Cardiac muscle cell (in vitro differentiated cells and primary cell): Measurements from ENCODE around the gene PIK3C3. TPM values are rescaled to one million over a fixed set of nuclear protein-coding genes. Genes with fewer than 3 reads are reported as not detected.

Source experiments
- DNase-seq, 2 donors: peaks; one replicate each; pipeline versions ENCODE4 v3.0.0 to v3.0.0-alpha.2; 2010 to 2017; ENCODE audit warnings: low read depth in 1 of 2, low spot score in 1 of 2
- H3K27ac ChIP-seq: fragments of 200-600 bp; sonication (generic); 2 replicates; pipeline ENCODE4 v1.5.1; 2016
- H3K27me3 ChIP-seq: fragments of 200-600 bp; sonication (generic); 2 replicates; pipeline ENCODE4 v1.6.0; 2016; ENCODE audit warnings: control low read depth
- H3K36me3 ChIP-seq: fragments of 200-600 bp; sonication (generic); 2 replicates; pipeline ENCODE4 v1.5.1; 2016; ENCODE audit warnings: control low read depth
- H3K4me1 ChIP-seq: fragments of 200-600 bp; sonication (generic); 2 replicates; pipeline ENCODE4 v1.8.1; 2017; ENCODE audit warnings: low read depth, mild to moderate bottlenecking, mixed run types
- H3K4me3 ChIP-seq: fragments of 200-600 bp; sonication (generic); 2 replicates; pipeline ENCODE4 v1.5.1; 2016; ENCODE audit warnings: mild to moderate bottlenecking
- H3K9me3 ChIP-seq: fragments of 200-600 bp; sonication (generic); 2 replicates; pipeline ENCODE4 v1.5.1; 2017; ENCODE audit warnings: low read depth, mild to moderate bottlenecking, control low read depth
- CTCF ChIP-seq: IDR thresholded peaks from 2 replicates; pipeline ENCODE4 v1.5.1; 2012; ENCODE audit warnings: low read depth, mild to moderate bottlenecking, low read length
- polyA plus RNA-seq: library from polyadenylated mRNA; unstranded; fragments of >200 nt; fragmentation: Nextera tagmentation; extraction: Ambion mirVana; gene quantifications from 2 replicates; pipeline ENCODE4 v1.2.1, GENCODE V29; 2016
- total RNA-seq: library from RNA; depleted of rRNA; stranded (reverse); fragments of >200 nt; gene quantifications from 2 replicates; pipeline ENCODE4 v1.2.3, GENCODE V29; 2016

The PIK3C3 gene
- total and polyA plus RNA-seq, 2 experiments from 2014 or later, result 29.6 to 36.8 TPM

- no peak overlapping the region for H3K27ac ChIP-seq
- no peaks in the 10 kb centered on the region for H3K36me3 ChIP-seq
- no peaks in the 10 kb centered on the region for H3K9me3 ChIP-seq
- no peaks in the 10 kb centered on the region for H3K4me1 ChIP-seq
- H3K27me3 ChIP-seq, result no peaks in the 10 kb centered on the region
- TF ChIP-seq CTCF, result no peak
- H3K4me3 ChIP-seq, result no peak overlapping the region
- DNase-seq, result peak in 1 of 2 donors; percentile 75
Observed at GRCh38 chr18:42113529-42114191, 158.6 kb downstream of the PIK3C3 start.

GRCh38 chr18:42114310-42114943, 159.4 kb downstream of the PIK3C3 start:
- peak; percentile 73 for TF ChIP-seq CTCF
- peak; percentile 87 to 90 for DNase-seq
- H3K36me3 ChIP-seq, result no peaks in the 10 kb centered on the region
- H3K27me3 ChIP-seq, result no peaks in the 10 kb centered on the region
- H3K27ac ChIP-seq, result no peak overlapping the region
- H3K4me1 ChIP-seq, result no peaks in the 10 kb centered on the region
- no peaks in the 10 kb centered on the region for H3K9me3 ChIP-seq
- no peak overlapping the region for H3K4me3 ChIP-seq

- no peak for TF ChIP-seq CTCF
- no peaks in the 10 kb centered on the region for H3K36me3 ChIP-seq
Observed at GRCh38 chr18:42126586-42126985, 171.6 kb downstream of the PIK3C3 start.

GRCh38 chr18:42131066-42131929, 176.3 kb downstream of the PIK3C3 start:
- Histone ChIP-seq H3K36me3 (no peaks in the 10 kb centered on the region), H3K9me3 (no peaks in the 10 kb centered on the region), H3K4me1 (peaks cover 5% of the 10 kb centered on the region), H3K27ac (no peak overlapping the region), H3K4me3 (no peak overlapping the region), H3K27me3 (no peaks in the 10 kb centered on the region)
- TF ChIP-seq CTCF, result no peak
- DNase-seq, result no peak

More at GRCh38 chr18:42126586-42126985, 171.6 kb downstream of the PIK3C3 start:
- Histone ChIP-seq H3K4me1 (peaks cover 5% of the 10 kb centered on the region), H3K4me3 (no peak overlapping the region), H3K9me3 (no peaks in the 10 kb centered on the region), H3K27ac (no peak overlapping the region), H3K27me3 (no peaks in the 10 kb centered on the region)
- DNase-seq, result no peak

- Histone ChIP-seq H3K9me3 (no peaks in the 10 kb centered on the region), H3K4me1 (peaks cover 5% of the 10 kb centered on the region), H3K36me3 (no peaks in the 10 kb centered on the region), H3K27ac (no peak overlapping the region), H3K27me3 (no peaks in the 10 kb centered on the region), H3K4me3 (no peak overlapping the region)
- DNase-seq, result no peak
- TF ChIP-seq CTCF, result no peak
Observed at GRCh38 chr18:42131930-42132244, 176.9 kb downstream of the PIK3C3 start.
